ENCODE results near the gene TLE1.
A peak's percentile ranks its signal among the peaks of the same experiment; 100 is the strongest.
"Not testable (repeated sequence)": the region's sequence is repeated elsewhere in the genome, so short reads cannot be mapped to it uniquely, and the experiment has no call there.

The TLE1 gene

GRCh38 chr9:81689343-81690175 is at the start of gene TLE1:
Gene TLE1, minus strand, starts transcription at chr9:81689547. Its CDS starts 1,307 bp downstream, at chr9:81688240.
- peak; percentile 78 for DNase-seq

- DNase-seq = no peak
Observed at GRCh38 chr9:81737871-81738507, 48.6 kb upstream of the TLE1 start.

- DNase-seq = not testable (repeated sequence)
Observed at GRCh38 chr9:81730498-81730897, 41.2 kb upstream of the TLE1 start.

GRCh38 chr9:81729135-81729534 is 39.8 kb upstream of the TLE1 start:
- DNase-seq = no peak

GRCh38 chr9:81724242-81724889 is 35.0 kb upstream of the TLE1 start:
- DNase-seq = no peak

GRCh38 chr9:81722277-81722676 is 32.9 kb upstream of the TLE1 start:
- DNase-seq = no peak

- DNase-seq = no peak
Observed at GRCh38 chr9:81720450-81721086, 31.2 kb upstream of the TLE1 start.

GRCh38 chr9:81719972-81720371 is 30.6 kb upstream of the TLE1 start:
- no peak for DNase-seq

GRCh38 chr9:81718244-81718643 is 28.9 kb upstream of the TLE1 start:
- DNase-seq = no peak

- DNase-seq = no peak
Observed at GRCh38 chr9:81717747-81718077, 28.4 kb upstream of the TLE1 start.

- DNase-seq = no peak
Observed at GRCh38 chr9:81717061-81717746, 27.9 kb upstream of the TLE1 start.

GRCh38 chr9:81716409-81716808 is 27.1 kb upstream of the TLE1 start:
- DNase-seq = no peak

GRCh38 chr9:81705578-81705977 is 16.2 kb upstream of the TLE1 start:
- DNase-seq = no peak

GRCh38 chr9:81694541-81694940 is 5.2 kb upstream of the TLE1 start:
- no peak for DNase-seq

GRCh38 chr9:81693671-81694378 is 4.5 kb upstream of the TLE1 start:
- no peak for DNase-seq

GRCh38 chr9:81690251-81690851 is 1.0 kb upstream of the TLE1 start:
- DNase-seq = no peak

GRCh38 chr9:81689093-81689342 is 329 bp downstream of the TLE1 start:
- DNase-seq = not testable (repeated sequence)

GRCh38 chr9:81688262-81689092 is 870 bp downstream of the TLE1 start:
- DNase-seq = peak; percentile 28

GRCh38 chr9:81687521-81688261 is 1.7 kb downstream of the TLE1 start:
- DNase-seq = no peak
